GM12875 (cell line): ENCODE data around the gene CTSZ.
"Not testable (repeated sequence)": the region's sequence is repeated elsewhere in the genome, so short reads cannot be mapped to it uniquely, and the experiment has no call there.

Experiments used
- H3K4me3 ChIP-seq: one replicate; pipeline ENCODE4 v1.5.1; 2011; ENCODE audit warnings: low read depth, low read length, control low read depth
- TF ChIP-seq, protein P1 (sequence below): IDR thresholded peaks from 2 replicates; pipeline ENCODE4 v1.5.1; 2011; ENCODE audit warnings: low read depth, mild to moderate bottlenecking, control low read depth, inconsistent platforms, low read length, moderate library complexity, borderline replicate concordance; ENCODE audit not compliant: insufficient read depth

The CTSZ gene

DNA sequence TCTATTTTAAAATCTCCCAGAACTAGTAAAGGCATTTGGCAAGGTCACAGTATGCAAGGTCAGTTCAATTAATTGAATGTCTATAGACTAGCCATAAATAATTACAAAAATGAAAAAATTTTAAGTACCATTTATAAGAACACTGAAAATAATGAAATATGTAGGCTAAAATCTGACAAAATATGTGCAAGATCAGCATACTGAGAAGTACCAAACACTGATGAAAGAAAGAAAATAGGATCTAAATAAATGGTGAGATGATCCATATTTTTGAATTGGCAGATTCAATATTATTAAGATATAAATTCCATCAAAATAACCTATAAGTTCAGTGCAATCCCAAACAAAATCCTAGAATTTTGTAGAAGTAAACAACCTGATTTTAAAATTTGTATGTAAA, 54.0 kb downstream of the CTSZ start:
- H3K4me3 ChIP-seq = no peak overlapping the region
- TF ChIP-seq, protein P1, sequence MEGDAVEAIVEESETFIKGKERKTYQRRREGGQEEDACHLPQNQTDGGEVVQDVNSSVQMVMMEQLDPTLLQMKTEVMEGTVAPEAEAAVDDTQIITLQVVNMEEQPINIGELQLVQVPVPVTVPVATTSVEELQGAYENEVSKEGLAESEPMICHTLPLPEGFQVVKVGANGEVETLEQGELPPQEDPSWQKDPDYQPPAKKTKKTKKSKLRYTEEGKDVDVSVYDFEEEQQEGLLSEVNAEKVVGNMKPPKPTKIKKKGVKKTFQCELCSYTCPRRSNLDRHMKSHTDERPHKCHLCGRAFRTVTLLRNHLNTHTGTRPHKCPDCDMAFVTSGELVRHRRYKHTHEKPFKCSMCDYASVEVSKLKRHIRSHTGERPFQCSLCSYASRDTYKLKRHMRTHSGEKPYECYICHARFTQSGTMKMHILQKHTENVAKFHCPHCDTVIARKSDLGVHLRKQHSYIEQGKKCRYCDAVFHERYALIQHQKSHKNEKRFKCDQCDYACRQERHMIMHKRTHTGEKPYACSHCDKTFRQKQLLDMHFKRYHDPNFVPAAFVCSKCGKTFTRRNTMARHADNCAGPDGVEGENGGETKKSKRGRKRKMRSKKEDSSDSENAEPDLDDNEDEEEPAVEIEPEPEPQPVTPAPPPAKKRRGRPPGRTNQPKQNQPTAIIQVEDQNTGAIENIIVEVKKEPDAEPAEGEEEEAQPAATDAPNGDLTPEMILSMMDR = no peak

- TF ChIP-seq, protein P1 = no peak
- H3K4me3 ChIP-seq = no peak overlapping the region
Observed at GRCh38 chr20:58950603-58951002, 56.5 kb downstream of the CTSZ start.

GRCh38 chr20:58947797-58948388, 59.2 kb downstream of the CTSZ start:
- not testable (repeated sequence) for H3K4me3 ChIP-seq

DNA sequence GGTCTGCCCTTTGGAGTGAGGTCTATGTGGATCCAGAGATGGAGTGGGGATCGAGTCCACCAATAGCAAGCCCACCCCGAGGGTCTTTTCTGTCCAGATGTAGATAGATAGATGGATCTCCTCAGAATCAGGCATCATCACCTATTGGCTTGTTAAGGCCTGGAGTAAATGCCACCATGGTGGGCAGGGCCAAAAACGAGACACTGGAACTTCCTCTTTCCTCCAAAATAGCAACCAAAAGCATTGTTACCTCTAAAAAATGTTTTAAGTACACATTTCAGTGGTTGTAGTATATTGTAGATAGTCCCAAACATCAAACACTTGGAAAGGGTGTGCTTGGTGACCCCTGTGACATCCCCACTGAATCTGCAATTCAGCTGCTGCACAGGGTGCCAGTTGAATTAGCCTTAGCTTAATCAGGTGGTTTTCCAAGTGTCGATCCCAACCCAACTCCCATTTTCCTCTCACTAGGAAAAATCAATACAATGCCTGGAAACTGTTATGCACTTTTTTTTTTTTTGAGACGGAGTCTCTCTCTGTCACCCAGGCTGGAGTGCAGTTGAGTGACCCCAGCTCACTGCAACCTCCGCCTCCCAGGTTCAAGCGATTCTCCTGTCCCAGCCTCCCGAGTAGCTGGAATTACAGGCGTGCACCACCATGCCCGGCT, 61.0 kb downstream of the CTSZ start:
- TF ChIP-seq, protein P1 = no peak

More for the DNA sequence above, 61.0 kb downstream of the CTSZ start:
- H3K4me3 ChIP-seq = no peak overlapping the region
